IMR-90 (cell line): ENCODE data around the gene HERC4. TPM values are rescaled to one million over a fixed set of nuclear protein-coding genes. Genes with fewer than 3 reads are reported as not detected.
A peak's percentile ranks its signal among the peaks of the same experiment; 100 is the strongest.

Source experiments
- ATAC-seq: fragments of 200-7000 bp; cut with Tn5 transposase; 2 replicates; pipeline ENCODE4 v1.9.1; 2020; ENCODE audit warnings: low read depth, mild to moderate bottlenecking, moderate library complexity
- BruUV-seq: library from RNA; stranded (reverse); fragments of 400-500 nt; replicated peaks from 2 replicates; lab custom pipeline; 2021; lab: Mats Ljungman, UMichigan
- CTCF ChIA-PET: fragments of 300-600 bp; formaldehyde crosslinking; extraction: SDS; loops from one replicate; lab custom pipeline; 2021; ENCODE audit warnings: antibody characterized with exemption; lab: Yijun Ruan, JAX
- POLR2A ChIA-PET: fragments of 300-600 bp; sonication (Branson Sonifier 250); formaldehyde crosslinking; loops from one replicate; lab custom pipeline; 2022; ENCODE audit warnings: antibody characterized with exemption; ENCODE audit not compliant: unreplicated experiment; lab: Charles Lee
- DNase-seq: peaks from one replicate; pipeline ENCODE4 v3.0.0; 2013
- H2AFZ ChIP-seq: replicated peaks from 2 replicates; pipeline ENCODE3; 2013; ENCODE audit warnings: low read length, mild to moderate bottlenecking; ENCODE audit not compliant: poor library complexity
- H2AK5ac ChIP-seq: 2 replicates; pipeline ENCODE4 v1.6.1; 2013; ENCODE audit warnings: low read depth, low read length, inconsistent platforms
- H2AK9ac ChIP-seq: replicated peaks from 2 replicates; pipeline ENCODE3; 2013; ENCODE audit warnings: mild to moderate bottlenecking, low read depth, low read length, moderate library complexity; ENCODE audit not compliant: poor library complexity
- H2BK120ac ChIP-seq: 2 replicates; pipeline ENCODE4 v1.6.1; 2013; ENCODE audit warnings: low read depth, low read length, inconsistent platforms
- H2BK15ac ChIP-seq: 3 replicates; pipeline ENCODE4 v1.6.1; 2013; ENCODE audit warnings: low read depth, low read length, inconsistent platforms
- H2BK20ac ChIP-seq: 2 replicates; pipeline ENCODE4 v1.6.1; 2013; ENCODE audit warnings: low read depth, mild to moderate bottlenecking, inconsistent platforms, low read length, moderate library complexity
- H2BK5ac ChIP-seq: 2 replicates; pipeline ENCODE4 v1.6.1; 2013; ENCODE audit warnings: mild to moderate bottlenecking, low read depth, low read length, inconsistent platforms; ENCODE audit not compliant: poor library complexity, severe bottlenecking
- H3K14ac ChIP-seq: replicated peaks from 2 replicates; pipeline ENCODE4 v1.6.1; 2013; ENCODE audit warnings: low read depth, low read length, inconsistent platforms
- H3K18ac ChIP-seq: 2 replicates; pipeline ENCODE4 v1.6.1; 2013; ENCODE audit warnings: low read depth, low read length, control low read depth
- H3K23ac ChIP-seq: 2 replicates; pipeline ENCODE4 v1.6.1; 2013; ENCODE audit warnings: low read depth, low read length, inconsistent platforms
- H3K27ac ChIP-seq: 2 replicates; pipeline ENCODE4 v1.5.1; 2013; ENCODE audit warnings: mild to moderate bottlenecking, control low read depth, low read length; ENCODE audit not compliant: insufficient read depth
- H3K27me3 ChIP-seq: 2 replicates; pipeline ENCODE4 v1.6.1; 2013; ENCODE audit warnings: low read length; ENCODE audit not compliant: control insufficient read depth, insufficient read depth
- H3K36me3 ChIP-seq: 2 replicates; pipeline ENCODE4 v1.6.1; 2013; ENCODE audit warnings: low read length, mixed read lengths; ENCODE audit not compliant: control insufficient read depth, insufficient read depth
- H3K4ac ChIP-seq: 2 replicates; pipeline ENCODE4 v1.6.1; 2013; ENCODE audit warnings: low read depth, low read length, inconsistent platforms
- H3K4me1 ChIP-seq: 2 replicates; pipeline ENCODE4 v1.6.1; 2013; ENCODE audit warnings: low read length, mixed read lengths; ENCODE audit not compliant: control insufficient read depth, insufficient read depth
- H3K4me2 ChIP-seq: 2 replicates; pipeline ENCODE4 v1.6.1; 2013; ENCODE audit warnings: low read depth, mild to moderate bottlenecking, control low read depth, low read length, moderate library complexity
- H3K4me3 ChIP-seq: 2 replicates; pipeline ENCODE4 v1.5.1; 2013; ENCODE audit warnings: low read depth, mild to moderate bottlenecking, control low read depth, low read length, moderate library complexity; ENCODE audit not compliant: insufficient read depth
- H3K56ac ChIP-seq: 2 replicates; pipeline ENCODE4 v1.6.1; 2013; ENCODE audit warnings: low read length, inconsistent platforms; ENCODE audit not compliant: insufficient read depth; ENCODE audit errors: extremely low read depth
- H3K79me1 ChIP-seq, 2 experiments: 2 replicates each; pipeline ENCODE4 v1.6.1; 2013; ENCODE audit warnings: low read length in 2 of 2, inconsistent platforms in 1 of 2, low read depth in 1 of 2
- H3K9ac ChIP-seq: 2 replicates; pipeline ENCODE4 v1.6.1; 2013; ENCODE audit warnings: low read depth, low read length, control low read depth
- H3K9me1 ChIP-seq: 2 replicates; pipeline ENCODE4 v1.6.1; 2013; ENCODE audit warnings: low read length, inconsistent platforms; ENCODE audit not compliant: insufficient read depth
- H3K9me3 ChIP-seq: 2 replicates; pipeline ENCODE4 v1.6.1; 2013; ENCODE audit warnings: low read length; ENCODE audit not compliant: control insufficient read depth, insufficient read depth
- H4K20me1 ChIP-seq: 2 replicates; pipeline ENCODE4 v1.6.1; 2013; ENCODE audit warnings: low read length, inconsistent platforms; ENCODE audit not compliant: insufficient read depth
- H4K5ac ChIP-seq: 2 replicates; pipeline ENCODE4 v1.6.1; 2013; ENCODE audit warnings: mild to moderate bottlenecking, low read depth, low read length, control low read depth
- H4K8ac ChIP-seq, 2 experiments: 2 replicates each; pipeline ENCODE4 v1.6.1; 2013; ENCODE audit warnings: low read depth in 2 of 2, low read length in 2 of 2, control low read depth in 1 of 2, inconsistent platforms in 1 of 2
- H4K91ac ChIP-seq: 2 replicates; pipeline ENCODE4 v1.6.1; 2013; ENCODE audit warnings: low read depth, low read length, inconsistent platforms; ENCODE audit not compliant: insufficient read depth
- BHLHE40 ChIP-seq: fragments of 150-350 bp; IDR thresholded peaks from 2 replicates; pipeline ENCODE4 v1.6.1; 2016; ENCODE audit warnings: mild to moderate bottlenecking, low read depth, low read length
- FOS ChIP-seq: fragments of 150-350 bp; IDR thresholded peaks from 2 replicates; pipeline ENCODE4 v1.6.1; 2016; ENCODE audit warnings: low read depth, low read length
- POLR2A ChIP-seq: IDR thresholded peaks from 2 replicates; pipeline ENCODE4 v1.6.1; 2012; ENCODE audit warnings: mild to moderate bottlenecking, low read depth, low read length
- RCOR1 ChIP-seq: IDR thresholded peaks from 2 replicates; pipeline ENCODE4 v1.6.1; 2012; ENCODE audit warnings: mild to moderate bottlenecking, low read length, improper control_type of control experiment; ENCODE audit not compliant: insufficient replicate concordance
- WGBS, 2 experiments: methylation state at CpG; one replicate each; pipeline versions ENCODE4 v1.1.5 to v1.1.7; 2013; ENCODE audit warnings: missing lambda C conversion rate in 2 of 2; ENCODE audit not compliant: insufficient read length in 1 of 2; ENCODE audit errors: extremely low coverage in 2 of 2; 5-methylcytosine and 5-hydroxymethylcytosine counted together
- dilution Hi-C: fragments of 300-500 bp; cut with HindIII; formaldehyde crosslinking; loops from one replicate; pipeline ENCODE4 v1.14.3; 2018; ENCODE audit warnings: low sequenced_read_pairs; ENCODE audit not compliant: unreplicated experiment
- in situ Hi-C: fragments of 300-500 bp; cut with MboI; formaldehyde crosslinking; loops from 3 replicates; pipeline ENCODE4 v1.14.3; 2019; ENCODE audit warnings: low sequenced_read_pairs, inconsistent platforms, mixed read lengths
- intact Hi-C: fragments of 100-400 bp; cut with micrococcal nuclease; formaldehyde crosslinking; loops from 2 replicates; pipeline ENCODE4 v1.10.0; 2022
- polyA plus RNA-seq, 3 experiments: library from polyadenylated mRNA; depleted of rRNA; stranded (reverse); fragments of >200 nt; gene quantifications; 2 replicates each; pipeline ENCODE4 v1.2.3, GENCODE V29; 2012; ENCODE audit warnings: low replicate concordance in 1 of 3
- total RNA-seq: library from RNA; depleted of rRNA; stranded (reverse); fragments of >200 nt; gene quantifications from 2 replicates; pipeline ENCODE4 v1.2.3, GENCODE V29; 2012
- TF ChIP-seq, protein P1 (sequence below): fragments of 150-350 bp; IDR thresholded peaks from 2 replicates; pipeline ENCODE4 v1.6.1; 2017; ENCODE audit warnings: mild to moderate bottlenecking, antibody characterized with exemption, low read length, low read depth
- TF ChIP-seq, protein P2 (sequence below): fragments of 150-350 bp; IDR thresholded peaks from 2 replicates; pipeline ENCODE4 v1.6.1; 2016; ENCODE audit warnings: low read depth, mild to moderate bottlenecking, low read length, moderate library complexity, borderline replicate concordance

The HERC4 gene
- total and polyA plus RNA-seq, 2 of the 4 experiments (the other 2 are of a cell fraction): 66.6 to 92.8 TPM

DNA sequence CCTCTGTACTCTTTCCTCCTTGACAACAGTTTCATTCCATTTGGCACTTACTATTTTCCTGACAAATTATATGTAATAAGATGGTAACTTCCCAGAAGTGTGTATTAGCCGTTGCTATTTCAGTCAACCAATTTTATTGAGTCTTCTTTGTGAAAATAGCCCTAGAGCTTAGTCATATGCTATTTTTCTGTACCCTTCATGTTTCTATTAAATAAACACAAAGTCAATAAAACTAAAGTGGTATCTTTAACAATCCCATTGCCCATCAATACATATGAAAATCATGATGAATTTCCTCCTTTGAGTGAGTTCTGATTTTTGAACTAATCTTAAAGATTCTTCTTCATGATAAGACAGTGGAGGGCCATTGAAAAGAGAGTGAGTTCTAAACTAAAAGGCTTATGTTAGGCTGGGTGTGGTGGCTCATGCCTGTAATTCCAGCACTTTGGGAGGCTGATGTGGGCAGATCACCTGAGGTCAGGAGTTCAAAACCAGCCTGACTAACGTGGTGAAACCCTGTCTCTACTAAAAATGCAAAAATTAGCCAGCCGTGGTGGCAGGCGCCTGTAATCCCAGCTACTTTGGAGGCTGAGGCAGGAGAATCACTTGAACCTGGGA is 28.3 kb upstream of the HERC4 start:
- peak overlapping the region; percentile 68; the same call in 1 of the 2 replicates for H2BK120ac ChIP-seq
- no peaks in the 10 kb centered on the region for H3K9me3 ChIP-seq
- H3K9me1 ChIP-seq: peaks cover 5% of the 10 kb centered on the region; the same call in 1 of the 2 replicates
- no peak overlapping the region for H3K23ac ChIP-seq
- H4K20me1 ChIP-seq: no peaks in the 10 kb centered on the region
- H3K4me2 ChIP-seq: no peak overlapping the region
- dilution Hi-C loops (no loop called here), in situ Hi-C loops (no loop called here), intact Hi-C loops (no loop called here)
- H3K27me3 ChIP-seq: no peaks in the 10 kb centered on the region
- peak overlapping the region; percentile 57; the same call in 1 of the 2 replicates for H3K18ac ChIP-seq
- H3K56ac ChIP-seq: no peak overlapping the region
- peak overlapping the region; percentile 82; the same call in 1 of the 2 replicates for H2BK20ac ChIP-seq
- no peak overlapping the region for H3K27ac ChIP-seq
- H3K4me1 ChIP-seq: peaks cover 13% of the 10 kb centered on the region
- peak overlapping the region; percentile 100 for H2BK5ac ChIP-seq
- no peak for ATAC-seq
- no peak overlapping the region for H3K4me3 ChIP-seq
- peaks cover 0 to 8% of the 10 kb centered on the region in 2 experiments; a peak in 2 of 4 replicates for H3K79me1 ChIP-seq
- no peak for TF ChIP-seq RCOR1
- TF ChIP-seq POLR2A: no peak
- no peak for TF ChIP-seq FOS
- TF ChIP-seq BHLHE40: no peak
- TF ChIP-seq, protein P1, sequence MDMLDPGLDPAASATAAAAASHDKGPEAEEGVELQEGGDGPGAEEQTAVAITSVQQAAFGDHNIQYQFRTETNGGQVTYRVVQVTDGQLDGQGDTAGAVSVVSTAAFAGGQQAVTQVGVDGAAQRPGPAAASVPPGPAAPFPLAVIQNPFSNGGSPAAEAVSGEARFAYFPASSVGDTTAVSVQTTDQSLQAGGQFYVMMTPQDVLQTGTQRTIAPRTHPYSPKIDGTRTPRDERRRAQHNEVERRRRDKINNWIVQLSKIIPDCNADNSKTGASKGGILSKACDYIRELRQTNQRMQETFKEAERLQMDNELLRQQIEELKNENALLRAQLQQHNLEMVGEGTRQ: no peak
- TF ChIP-seq, protein P2, sequence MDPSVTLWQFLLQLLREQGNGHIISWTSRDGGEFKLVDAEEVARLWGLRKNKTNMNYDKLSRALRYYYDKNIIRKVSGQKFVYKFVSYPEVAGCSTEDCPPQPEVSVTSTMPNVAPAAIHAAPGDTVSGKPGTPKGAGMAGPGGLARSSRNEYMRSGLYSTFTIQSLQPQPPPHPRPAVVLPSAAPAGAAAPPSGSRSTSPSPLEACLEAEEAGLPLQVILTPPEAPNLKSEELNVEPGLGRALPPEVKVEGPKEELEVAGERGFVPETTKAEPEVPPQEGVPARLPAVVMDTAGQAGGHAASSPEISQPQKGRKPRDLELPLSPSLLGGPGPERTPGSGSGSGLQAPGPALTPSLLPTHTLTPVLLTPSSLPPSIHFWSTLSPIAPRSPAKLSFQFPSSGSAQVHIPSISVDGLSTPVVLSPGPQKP: no peak
- DNase-seq: no peak
- CTCF ChIA-PET: interaction anchor here (2.4 kb wide), 1 partner anchor 20 kb away, joined by 6 read pairs; no protein-coding TSS in a partner anchor
- peak overlapping the region; percentile 92; the same call in 1 of the 2 replicates for H4K5ac ChIP-seq
- peak overlapping the region; percentile 66 for H4K91ac ChIP-seq
- peak overlapping the region; percentile 77; the same call in 2 of the 3 replicates for H2BK15ac ChIP-seq
- no peak overlapping the region for H2AK5ac ChIP-seq
- H2AFZ ChIP-seq: no peak overlapping the region
- no peak overlapping the region for H2AK9ac ChIP-seq
- no peaks in the 10 kb centered on the region for H3K36me3 ChIP-seq
- POLR2A ChIA-PET: no interaction called here
- 63% methylated on average over 1 of the region's 4 CpGs; no CpG with 5 or more reads in 1 of the 2 experiments for WGBS, 2 experiments
- BruUV-seq: no TSS peak
- H3K4ac ChIP-seq: peak overlapping the region; percentile 41; the same call in 1 of the 2 replicates
- peak overlapping the region; percentile 44 to 81; a peak in 1 of 4 replicates for H4K8ac ChIP-seq
- H3K14ac ChIP-seq: 0 out of 2 replicates have a peak overlapping the region, but pooled peaks have one; percentile 38
- no peak overlapping the region for H3K9ac ChIP-seq
